G401.6 (cell line): ENCODE results near the gene ERFL.

Source experiments
- FAIRE-seq: peaks from 2 replicates; lab custom pipeline; 2012; peaks lifted over from hg19 to GRCh38; lab: Jason Lieb, UNC

ERFL gene

DNA sequence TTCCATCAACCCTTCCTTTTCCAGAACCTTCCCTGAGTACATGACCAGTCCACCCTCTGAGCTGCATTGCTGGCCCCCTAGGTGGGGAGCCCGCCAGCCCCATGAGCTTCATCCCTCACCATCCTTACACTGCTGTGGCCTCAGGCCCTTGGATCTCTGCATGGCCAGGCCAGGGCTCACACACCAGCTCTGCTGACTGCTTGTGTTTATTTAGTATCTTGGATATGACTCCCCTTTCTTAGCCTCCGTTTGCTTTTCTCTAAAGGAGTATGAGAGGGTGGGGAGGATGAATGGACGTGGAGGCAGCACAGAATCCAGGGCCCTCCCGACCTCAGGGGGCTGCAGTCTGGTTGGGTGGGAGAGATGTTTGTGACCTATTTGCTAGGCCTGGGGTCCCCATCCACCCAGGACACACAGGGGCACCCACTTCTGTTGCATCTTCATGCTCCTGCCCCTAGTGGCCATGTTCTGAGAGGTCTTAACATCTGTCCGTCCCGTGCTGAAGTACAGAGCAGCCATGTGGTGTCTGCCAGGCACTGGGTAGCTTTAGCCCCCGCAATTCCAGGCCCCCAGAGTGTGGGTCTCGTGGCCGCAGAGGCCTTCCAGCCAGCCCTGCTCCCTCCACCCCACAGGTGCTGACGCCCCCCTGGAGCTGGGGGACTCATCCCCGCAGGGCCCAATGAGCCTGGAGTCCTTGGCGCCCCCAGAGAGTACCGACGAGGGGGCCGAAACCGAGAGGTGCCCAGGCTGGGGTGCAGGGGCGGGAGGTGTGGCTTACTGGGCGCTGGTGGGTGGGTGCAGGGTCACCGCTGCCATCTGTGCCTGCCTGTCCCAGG is 32.3 kb downstream of the ERFL start:
- no peak for FAIRE-seq

DNA sequence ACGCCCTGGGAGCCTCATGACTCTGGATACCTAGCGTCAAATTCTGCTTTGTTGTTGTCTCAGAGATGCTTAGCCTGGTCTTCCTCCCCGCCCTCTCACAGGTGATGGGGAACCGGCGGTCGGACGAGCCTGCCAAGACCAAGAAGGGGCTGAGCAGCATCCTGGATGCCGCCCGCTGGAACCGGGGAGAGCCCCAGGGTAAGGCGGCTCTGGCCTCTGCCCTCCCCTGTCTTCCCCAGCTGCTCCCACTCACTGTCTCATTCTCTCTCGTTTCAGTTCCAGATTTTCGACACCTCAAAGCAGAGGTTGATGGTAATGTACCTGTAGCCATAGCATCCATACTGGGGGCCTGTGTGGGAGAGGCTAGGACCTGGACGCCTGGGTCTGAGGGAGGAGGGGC is 33.9 kb downstream of the ERFL start:
- FAIRE-seq = no peak

DNA sequence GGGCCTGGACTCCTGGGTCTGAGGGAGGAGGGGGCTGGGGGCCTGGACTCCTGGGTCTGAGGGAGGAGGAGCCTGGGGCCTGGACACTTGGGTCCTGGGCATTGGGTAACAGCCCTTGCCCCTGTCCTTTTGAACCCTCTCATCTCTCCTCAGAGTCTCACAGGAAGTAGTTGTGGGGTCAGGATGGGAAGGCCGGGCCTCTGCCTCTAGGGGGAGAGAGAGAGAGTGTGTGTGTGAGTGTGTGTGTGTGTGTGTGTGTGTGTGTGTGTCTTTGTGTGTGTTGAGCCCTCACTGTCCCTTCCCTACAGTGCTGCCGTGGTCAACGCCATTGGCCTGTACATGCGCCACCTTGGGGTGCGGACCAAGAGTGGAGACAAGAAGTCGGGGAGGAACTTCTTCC is 34.4 kb downstream of the ERFL start:
- no peak for FAIRE-seq

DNA sequence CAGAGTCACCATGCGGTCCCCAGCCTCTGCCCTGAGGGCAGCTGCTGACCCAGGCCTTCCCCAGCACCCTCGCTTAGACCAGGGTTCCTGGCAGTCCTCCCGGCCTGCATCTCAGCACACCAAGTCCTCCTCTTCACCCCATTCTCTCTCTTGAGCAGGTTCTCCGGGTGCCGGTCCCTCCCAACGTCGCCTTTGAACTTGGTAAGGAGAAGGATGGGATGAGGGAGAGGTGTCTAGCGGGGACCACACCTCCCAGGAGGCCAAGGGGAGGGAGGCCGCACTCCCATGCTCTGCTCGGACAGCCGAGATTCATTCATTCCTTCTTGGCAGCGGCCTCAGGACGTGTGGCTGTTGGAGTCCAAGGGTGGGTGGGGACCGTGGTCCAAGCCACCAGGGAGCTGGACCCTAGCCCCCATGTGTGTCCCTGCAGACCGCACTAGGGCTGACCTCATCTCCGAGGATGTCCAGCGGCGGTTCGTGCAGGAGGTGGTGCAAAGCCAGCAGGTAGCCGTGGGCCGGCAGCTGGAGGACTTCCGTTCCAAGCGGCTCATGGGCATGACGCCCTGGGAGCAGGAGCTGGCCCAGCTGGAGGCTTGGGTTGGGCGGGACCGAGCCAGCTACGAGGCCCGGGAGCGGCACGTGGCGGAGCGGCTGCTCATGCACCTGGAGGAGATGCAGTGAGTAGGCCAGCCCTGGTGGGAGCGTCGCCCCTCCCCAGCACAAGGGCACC is 35.9 kb downstream of the ERFL start:
- no peak for FAIRE-seq

DNA sequence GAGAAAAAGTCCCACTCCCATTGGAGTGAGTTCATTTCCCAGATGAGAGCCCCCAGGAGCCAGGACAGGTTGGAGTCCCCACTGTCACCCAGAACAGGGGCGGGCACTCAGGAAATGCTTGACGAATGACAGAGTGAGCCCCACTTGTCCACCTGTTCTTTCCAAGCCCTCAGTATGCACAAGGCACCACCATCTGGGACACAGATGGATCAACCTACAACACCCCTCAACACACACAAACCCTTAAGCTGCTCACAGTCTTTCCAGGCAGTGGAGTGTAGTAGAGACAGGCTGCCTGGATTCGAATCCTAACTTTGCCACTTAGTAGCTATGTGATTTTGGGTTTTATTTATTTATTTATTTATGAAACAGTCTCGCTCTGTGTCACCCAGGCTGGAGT is 37.3 kb downstream of the ERFL start:
- no peak for FAIRE-seq

DNA sequence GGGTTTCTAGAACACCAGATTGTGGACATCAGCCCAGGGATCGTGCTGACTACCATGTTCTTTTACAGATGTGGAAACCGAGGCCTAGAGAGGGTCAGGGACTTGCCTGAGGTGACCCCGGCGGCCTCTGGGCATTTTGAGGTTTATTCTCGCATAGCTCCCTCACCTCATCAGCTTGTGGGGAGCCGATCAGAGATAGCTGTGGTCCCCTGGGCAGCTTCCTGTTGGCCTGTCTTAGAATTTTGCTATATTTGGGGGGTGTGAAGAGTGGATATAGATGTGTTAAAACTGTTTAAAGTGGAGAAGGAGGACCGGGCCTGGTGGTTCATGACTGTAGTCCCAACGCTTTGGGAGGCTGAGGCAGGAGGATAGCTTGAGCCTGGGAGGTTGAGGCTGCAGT is 38.4 kb downstream of the ERFL start:
- no peak for FAIRE-seq

DNA sequence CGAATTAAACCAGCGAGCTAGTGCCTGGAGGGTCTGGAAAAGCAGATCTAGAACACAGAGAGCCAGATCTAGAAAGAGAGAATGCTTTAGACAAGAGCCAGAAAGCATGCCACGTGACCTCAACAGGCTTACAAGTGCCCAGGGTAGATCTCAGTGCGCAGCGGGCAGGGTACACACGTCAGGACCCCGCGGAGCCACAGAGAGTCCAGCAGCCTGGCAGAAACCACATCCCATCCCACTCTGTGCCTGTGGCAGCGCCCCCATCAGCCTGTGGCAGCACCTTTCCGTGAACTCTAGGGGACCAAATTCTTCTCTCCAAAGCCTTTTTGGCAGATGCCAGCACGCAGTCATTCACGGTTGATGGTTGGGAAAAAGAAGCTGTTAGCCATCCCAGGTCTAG is 39.3 kb downstream of the ERFL start:
- no peak for FAIRE-seq

DNA sequence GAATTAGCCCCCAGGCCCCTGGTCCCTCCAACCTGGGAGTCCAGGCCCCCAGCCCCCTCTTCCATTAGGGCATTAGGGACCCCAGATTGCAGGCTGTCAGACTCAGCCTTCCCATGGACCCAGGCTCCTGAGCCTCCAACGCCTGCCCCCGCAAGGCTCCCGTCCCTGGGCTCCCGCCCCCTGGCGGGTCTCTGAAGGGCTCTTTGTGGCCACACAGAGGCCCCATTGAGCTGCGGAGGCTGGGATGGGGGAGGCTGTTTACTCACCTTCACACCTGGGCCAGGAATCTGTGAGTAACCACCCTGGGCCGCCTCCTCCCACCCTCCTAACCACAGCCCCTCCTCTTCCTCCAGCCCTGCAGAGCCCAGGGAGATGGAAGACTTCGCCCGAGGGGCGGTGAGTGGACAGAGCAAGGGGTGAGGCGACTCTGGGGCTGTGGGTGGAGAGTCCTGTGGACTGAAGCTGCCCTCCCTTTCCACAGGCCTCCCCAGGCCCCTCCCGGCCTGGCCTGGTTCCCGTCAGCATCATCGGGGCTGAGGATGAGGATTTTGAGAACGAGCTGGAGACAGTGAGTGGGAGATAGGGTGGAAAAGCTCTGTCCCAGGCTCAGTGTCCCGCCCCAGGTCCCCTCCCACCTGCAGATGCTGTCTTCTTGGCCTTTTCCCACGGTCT is 40.4 kb downstream of the ERFL start:
- FAIRE-seq = no peak

DNA sequence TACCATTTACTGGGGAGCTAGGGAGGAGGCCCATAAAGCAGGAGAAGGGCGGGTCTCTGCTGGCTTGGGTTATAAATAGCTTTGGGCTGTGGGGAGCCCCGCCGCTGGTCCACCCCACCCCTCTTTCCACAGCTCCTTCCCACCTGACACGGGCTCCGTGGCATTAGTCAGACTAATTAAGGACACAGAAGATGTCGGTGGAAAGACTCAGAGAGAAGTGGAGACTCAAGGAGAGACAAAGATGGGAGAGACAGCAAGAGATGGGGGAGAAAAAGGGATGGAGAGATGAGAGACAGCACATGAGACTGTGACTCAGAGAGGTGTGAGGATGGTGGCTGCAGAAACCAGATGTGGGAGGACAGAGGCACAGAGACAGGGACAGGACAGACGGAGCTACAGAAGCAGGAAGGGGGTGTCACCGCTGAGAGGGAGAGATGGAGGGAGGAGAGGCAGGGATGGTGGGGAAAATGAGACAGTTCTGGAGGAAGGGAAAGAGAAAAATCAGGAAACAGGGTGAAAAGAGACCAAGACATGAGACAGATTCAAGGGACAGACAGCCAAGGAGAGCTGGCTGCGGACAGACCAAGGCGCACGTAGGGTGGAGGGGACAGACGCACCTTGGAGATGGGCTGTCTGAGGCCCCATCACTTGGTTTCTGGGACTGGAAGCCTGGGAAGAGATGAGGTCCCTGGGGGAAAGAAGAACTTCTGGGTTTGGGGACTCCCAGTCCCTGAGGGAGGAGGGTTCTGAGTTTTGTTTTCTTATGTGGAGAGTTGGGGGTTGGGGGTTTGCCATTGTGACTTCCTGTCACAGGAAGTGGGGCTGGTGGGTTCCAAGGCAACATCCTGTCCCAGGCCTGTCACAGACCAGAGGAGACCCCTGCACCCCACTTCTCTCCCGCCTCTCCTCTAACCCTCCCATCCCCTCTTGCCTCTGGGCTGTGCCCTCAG is 41.2 kb downstream of the ERFL start:
- no peak for FAIRE-seq

DNA sequence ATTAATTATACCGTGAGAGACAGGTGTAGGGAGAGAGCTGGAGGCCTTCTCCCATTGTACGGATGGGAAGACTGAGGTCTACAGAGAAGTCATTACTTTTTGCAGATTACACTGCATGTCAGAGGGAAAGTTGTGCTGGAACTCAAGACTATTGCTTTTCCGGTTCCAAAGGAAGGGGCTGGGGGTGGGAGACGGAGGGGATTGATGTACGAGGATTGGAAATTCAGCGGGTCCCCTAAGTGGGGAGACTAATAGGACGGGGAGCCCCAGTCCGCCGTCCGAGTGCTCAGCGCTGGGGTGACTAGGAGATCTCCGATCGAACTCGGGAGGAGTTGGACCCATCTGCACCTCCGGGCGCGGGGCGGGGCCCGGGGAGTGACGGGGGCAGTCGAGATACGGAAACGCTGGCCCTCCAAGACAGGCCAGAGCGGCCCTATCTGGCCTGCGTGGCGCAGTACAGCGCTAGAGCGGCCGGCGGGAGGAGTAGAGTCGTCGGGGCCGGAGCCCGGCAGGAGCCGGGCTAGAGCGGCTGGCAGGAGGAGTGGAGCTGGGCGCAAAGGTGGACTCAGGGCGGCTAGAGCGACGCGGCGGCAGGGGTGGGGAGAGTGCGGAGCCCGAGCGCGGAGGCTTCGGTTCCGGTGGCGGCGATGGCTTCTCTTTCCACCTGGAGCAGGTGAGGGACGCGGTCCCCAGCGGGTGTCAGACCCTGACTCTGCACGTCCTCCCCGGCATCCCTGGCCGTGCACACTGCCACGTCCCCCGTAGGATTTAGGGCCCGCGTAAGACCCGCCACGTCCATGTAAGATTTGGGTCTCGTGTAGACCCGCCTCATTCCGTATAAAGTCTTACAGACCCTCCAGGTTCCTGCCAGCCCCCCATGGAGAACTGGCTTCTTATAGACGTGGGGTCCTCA is 44.2 kb downstream of the ERFL start:
- peak; percentile 97 for FAIRE-seq

DNA sequence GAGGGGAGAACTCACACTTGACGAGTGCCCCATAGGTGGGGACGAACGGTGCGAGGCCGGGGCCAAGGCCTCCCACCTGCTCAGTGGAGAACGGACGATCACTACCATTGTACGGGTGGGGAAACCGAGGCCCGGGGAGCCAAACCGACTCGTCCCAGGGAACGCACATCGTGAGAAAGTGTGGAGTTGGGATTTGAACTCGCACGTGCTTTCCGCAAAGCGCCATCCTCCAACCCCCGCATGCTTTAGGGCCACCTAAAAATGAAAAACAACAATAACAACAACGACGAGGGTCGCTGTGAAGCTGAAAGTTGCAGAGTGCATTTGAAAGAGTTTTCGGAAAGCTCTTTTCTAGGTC is 44.8 kb downstream of the ERFL start:
- FAIRE-seq = no peak

DNA sequence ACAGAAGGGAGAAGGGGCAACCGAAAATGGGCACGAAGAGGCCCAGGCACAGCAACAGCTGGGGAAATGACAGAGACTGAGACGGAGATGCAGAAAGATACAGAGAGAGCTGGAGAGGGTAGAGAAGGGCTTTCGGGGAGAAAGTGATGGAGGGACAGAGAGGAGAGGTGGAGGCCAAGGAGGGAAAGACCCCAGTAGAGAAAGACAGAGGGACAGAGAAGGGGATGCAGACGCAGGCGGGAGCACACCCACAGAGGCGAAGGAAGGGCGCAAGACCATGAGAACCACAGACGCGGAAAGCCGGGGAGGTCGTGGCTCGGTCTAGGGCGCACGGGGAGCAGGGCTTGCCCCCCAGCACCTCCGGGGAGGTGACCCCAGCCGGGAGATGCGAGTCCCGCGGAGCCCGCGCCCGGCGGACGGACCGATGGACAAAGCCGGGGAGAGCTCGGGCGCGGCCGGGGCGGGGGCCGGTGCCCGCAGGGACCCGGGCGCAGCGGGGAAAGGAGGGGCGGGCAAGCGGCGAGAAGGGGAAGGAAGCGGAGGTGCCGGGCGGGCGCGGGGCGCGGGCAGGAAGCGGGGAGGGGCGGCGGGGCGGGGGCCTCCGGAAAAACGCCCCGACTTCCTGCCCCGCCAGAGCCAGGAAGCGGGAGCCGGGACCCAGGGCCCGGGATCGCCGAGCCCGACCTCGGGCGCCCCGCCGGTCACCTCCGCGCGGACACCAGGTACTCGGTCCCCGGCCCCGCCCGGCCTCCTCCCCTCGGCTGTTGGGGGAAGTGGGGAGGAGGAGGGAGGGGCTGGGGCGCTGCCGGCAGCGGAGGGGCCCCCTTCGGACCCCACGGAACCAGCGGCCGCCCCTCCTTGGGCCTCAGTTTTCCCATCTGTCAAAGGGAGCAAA is 45.4 kb downstream of the ERFL start, which contains the start of gene ARHGEF1:
ARHGEF1 (plus strand) TSS at position 617 of the 895 bp plus-strand sequence. CDS start 4,899 bp downstream, outside the sequence.
- no peak for FAIRE-seq

DNA sequence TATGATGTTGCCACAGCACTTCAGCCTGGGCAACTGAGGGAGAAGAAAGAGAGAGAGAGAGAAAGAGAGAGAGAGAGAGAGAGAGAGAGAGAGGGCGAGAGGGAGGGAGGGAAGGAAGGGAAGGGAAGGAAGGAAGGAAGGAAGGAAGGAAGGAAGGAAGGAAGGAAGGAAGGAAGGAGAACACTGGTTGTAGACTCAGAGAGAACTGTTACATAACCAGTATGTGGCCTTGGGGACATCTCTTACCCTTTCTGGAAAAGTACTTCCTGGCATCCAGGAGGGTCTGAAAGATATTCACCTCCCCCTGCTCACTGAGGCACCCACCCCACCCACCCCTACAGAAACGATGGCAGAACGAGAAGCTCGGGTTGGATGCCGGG is 47.9 kb downstream of the ERFL start:
- FAIRE-seq = no peak

DNA sequence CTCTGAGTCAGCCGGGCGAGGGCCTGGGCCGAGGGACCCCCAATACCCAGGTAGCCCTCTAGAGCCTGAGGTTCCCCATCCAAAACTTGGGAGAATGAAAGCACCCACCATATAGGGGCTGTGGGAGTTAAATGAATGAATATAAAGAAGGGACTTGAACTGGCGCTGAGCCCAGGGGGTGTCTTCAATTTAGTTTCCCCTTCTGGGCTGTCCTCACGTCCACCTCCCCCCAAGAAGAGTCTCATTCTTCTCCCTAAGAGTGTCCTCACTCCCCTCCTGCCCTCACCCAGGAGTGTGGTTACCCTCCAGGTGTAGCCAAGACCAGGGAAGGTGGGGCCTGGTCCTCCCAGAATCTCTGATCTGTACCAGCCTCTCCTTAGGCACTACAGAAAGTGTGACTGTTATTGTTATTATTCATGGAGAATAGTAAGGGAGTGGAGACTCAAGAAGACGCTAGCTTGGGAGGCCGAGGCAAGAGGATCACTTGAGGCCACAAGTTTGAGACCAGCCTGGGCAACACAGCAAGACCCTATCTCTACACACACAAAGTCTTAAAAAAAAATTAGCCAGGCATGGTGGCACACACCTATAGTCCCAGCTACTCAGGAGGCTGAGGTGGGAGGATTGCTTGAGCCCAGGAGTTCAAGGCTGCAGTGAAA is 48.5 kb downstream of the ERFL start:
- FAIRE-seq = no peak

DNA sequence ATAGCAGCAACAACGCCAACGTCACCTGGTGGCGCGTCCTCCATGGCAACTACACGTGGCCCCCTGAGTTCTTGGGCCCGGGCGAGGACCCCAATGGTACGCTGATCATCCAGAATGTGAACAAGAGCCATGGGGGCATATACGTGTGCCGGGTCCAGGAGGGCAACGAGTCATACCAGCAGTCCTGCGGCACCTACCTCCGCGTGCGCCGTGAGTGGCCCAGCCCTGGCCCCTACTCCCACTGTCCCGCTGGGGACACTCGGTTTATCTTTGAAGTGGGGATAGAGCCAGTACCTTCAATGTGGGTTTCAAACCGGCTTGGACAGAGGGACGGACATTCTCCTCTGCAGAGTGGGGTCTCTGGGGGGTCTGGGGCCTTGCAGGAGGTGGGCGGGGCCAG is 49.2 kb downstream of the ERFL start:
- FAIRE-seq = no peak

DNA sequence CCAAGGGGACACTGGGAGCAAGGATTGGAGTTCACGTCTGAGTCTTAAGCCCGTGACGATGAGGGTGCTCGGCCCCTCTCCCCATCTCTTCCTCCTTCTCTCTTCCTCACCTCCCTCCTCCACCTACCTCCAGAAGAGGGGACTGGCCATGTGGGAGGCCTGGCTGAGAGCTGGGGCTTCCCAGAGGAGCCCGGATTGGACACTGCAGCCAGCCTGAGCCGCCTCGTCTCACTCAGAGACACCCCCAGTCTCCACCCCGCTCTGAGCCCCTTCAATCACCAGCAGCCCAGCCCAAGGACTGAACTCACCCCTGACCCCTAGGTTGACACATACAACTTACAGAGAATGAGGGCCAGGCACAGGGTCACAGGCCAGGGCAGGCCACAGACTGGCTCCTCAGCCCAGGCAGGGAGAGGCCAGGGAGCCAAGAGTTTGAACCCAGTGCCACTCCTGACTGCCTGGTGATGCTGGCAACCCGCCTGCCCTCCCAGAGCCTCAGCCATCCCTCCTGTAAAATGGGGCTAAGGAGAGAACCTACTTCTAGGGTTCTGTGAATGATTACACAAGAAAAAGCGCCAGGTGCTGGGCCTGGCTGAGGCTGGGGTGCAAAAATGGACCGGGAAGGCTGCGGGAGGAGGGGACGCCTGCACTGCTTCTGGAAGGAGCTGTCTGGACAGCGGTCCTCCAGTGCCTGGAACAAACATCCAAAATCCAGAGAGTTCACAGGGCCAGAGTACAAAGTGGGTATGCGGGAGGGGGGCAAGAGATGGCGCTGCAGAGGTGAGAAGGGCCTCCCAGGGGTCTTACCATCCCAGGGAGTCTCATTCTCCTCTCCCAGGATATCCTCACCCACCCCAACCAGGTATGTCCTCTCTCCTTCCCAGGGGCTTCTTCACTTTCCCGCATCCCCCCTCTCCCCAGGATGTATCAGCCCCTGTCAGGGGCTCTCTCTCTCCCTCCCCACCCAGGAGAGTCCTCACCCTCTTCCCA is 50.0 kb downstream of the ERFL start:
- no peak for FAIRE-seq

DNA sequence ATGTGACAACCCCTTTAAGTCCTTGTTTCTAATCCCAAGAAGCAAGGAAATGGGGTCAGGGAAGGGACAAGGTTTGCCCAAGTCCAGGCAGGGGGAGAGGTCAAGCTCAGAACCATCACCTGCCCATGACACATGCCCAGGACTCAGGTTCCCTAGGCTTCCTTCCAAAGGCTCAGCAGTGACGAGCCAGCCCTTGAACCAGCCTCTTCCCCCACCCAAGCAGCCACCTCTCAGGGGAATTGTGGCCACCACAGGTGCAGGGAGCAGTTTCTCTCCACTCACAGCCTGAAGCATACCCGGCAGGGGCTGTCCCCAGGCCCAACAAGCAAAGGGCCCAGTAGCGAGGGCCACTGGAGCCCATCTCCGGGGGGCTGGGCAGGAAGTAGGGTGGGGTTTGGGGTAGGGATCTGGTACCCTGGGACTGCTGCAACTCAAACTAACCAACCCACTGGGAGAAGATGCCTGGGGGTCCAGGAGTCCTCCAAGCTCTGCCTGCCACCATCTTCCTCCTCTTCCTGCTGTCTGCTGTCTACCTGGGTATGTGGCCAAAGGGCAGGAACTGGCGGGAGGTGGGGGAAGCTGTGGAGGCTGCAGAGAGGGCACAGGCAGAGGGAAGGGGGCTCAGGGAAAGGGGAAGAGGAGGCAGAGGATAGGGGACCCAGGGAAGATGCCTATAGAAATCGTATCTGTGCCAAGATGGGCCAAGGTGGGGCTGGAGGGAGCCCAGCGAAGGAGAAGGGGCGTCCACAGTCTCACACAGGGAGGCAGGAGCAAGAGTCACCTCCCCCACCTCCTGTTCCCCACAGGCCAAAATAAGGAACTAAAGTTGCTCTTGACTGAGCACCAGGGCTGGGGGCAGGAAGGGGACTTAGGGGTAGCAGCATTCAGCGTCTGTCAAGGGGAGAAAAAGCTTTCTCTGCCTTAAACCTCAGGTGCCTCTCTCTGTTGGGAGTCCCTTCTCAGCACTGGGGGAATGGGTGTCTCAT is 51.1 kb downstream of the ERFL start, which contains the start of gene CD79A:
CD79A (plus strand) TSS at position 433 of the 986 bp plus-strand sequence; CDS start at position 459, 26 bp downstream.
- no peak for FAIRE-seq
